Stimulated activated CD4-positive, alpha-beta T cell treated with anti-CD3 and anti-CD28 coated beads, Interleukin-1b, Interleukin-23, amount 100 ng/mL, for 24 hours (primary cell): ENCODE results near the gene TPRG1L.
A peak's percentile ranks its signal among the peaks of the same experiment; 100 is the strongest.
"Not testable (repeated sequence)": the region's sequence is repeated elsewhere in the genome, so short reads cannot be mapped to it uniquely, and the experiment has no call there.

ENCODE experiments used
- DNase-seq, 4 experiments: peaks; one replicate each; pipeline ENCODE4 v3.0.0-alpha.2; 2020; ENCODE audit warnings: low read depth in 4 of 4, low spot score in 1 of 4

TPRG1L gene

DNA sequence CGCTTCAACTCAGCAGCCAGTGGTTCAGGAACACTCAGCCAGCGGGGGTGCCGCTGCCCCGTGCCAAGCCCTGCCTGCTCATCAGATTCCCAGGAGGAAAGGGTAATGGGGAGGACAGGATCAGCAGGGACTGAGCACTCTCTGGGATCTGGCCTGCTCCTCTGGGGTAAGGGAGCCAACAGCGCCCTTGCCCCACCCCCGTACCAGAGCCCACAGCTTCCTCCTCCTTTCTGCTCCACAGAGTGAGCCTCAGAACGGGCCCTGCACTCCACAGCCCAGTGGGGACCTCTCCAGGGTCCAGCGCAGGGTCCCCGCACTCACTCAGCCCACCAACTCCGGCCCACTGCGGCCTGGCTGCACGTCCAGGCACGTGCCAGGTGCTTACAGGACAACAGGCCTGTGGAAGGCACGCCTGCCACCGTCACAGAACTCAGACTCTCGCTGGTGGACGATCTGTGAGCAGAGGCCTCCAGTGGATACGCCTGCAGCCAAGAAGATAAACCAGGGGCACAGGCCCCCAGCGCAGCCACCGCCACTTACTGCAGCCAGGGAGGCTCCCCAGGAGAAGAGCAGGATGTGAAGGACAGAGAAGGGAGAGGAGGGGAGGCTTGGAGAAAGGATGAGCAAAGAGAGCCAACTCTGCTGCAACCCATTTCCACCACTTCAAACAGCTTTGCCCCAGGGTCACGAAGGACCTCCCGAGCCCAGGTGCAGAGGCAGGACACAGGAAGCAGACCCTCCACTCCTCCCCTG lies 15.6 kb upstream of the TPRG1L start:
- DNase-seq, result no peak

DNA sequence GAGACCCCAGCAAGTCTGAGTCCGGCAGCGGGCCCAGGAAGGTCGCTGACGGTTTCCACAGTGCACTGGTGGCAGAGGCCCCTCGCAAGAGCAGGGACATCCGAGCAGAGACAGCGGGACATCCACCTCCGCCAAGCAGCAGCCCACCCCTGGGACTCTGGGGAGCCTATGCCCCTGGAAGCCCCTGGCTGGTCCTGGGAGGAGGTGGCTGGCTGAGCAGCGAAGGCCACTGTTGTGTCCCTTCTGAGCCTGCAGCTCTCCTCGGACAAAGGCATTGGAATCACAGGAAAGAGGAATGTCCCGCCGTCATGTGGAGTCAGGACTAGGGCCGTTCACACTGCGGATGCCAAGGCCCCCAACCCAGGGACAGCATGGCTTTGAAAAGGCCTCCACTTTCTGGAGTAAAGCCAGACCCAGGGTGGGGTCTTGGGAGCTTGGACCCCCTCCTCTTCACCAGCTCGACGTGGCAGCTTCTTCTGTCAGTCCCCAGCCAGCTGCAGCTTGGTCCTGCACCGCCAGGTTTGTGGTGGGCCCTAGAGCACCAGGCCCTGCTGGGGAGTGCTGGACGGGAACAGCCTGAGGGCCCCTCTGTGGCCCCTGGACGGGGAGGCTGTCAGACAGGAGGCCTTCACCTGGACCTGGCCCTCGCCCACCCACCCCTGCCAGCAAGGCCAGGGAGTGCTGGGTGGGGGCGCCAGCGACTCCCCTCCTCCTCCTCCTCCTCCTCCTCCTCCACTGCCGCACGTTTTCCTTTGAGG lies 14.9 kb upstream of the TPRG1L start:
- no peak for DNase-seq

DNA sequence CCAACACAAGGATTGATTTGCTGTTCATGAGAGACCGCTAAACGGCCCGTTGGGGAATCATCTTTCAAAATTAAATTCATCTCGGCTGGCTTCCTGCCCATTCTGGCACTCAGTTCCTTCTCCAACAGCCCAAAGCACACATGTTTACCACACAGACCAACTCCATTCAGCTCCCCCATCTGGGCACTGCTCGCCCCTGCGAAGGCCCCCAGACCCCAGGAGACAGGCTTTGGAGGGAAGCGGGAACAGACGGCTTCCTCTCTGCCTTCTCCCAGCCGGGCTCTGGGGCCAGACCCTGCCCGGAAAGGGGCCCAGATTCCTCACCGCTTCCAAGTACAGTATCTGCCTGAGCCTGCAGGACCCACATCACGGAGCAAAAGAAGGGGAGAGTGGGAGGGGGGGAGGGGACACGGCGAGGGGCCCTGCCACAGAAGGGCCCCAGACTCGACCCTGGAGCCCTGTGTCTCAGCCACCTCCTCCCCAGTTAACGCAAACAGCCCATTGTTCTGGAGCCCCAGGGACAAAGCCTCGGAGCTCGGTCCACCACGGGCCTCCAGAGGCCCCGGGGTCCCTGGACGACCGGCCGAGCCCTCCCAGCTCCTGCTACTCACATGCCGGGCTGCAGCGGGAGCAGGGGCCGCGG lies 14.2 kb upstream of the TPRG1L start:
- no peak for DNase-seq

DNA sequence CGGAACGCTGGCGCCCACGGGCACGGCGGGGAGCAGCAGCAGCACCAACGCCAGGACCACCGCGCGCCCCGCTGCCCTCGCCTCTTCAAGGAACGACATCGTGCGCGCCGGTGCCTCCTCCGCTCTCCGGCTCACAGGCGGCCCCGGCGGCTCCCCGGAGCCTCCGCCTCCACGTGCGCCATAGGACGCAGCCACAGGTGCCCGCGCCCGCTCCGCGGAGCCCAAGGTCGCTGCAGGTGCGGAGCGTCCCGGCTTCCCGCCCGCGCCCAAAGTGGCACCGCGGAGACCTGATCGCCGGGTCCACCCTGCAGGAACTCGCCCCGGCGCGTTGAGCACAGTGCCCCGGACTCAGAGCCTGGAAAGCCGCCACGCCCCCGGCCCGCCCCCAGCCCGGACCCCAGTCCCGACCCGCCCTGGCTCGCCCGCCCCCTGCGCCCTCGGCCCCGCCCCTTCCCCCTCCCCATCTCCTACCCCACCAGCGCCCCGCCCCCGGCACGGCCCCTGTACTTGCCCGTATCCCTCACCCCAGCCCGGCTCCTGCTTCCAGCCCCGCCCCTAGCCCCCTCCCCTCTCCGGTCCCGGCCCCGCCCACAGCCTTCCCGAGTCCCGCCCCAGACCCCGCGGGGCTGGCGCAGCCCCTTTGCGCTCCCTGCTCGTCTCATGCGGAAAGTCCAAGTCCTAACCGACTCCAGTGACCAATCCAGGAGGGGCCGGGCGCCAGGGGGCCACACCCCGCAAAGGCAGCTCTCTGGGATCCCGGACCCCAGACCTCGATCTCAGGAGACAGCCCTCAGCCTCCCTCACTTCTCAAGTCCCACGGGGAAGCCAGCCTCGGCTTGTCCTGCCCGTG lies 13.4 kb upstream of the TPRG1L start, which contains the start of gene MEGF6:
MEGF6 (minus strand) TSS at position 339 of the 850 bp plus-strand sequence; CDS start at position 99, 240 bp downstream.
- DNase-seq, result peak; percentile 32 to 65 (median 58)

DNA sequence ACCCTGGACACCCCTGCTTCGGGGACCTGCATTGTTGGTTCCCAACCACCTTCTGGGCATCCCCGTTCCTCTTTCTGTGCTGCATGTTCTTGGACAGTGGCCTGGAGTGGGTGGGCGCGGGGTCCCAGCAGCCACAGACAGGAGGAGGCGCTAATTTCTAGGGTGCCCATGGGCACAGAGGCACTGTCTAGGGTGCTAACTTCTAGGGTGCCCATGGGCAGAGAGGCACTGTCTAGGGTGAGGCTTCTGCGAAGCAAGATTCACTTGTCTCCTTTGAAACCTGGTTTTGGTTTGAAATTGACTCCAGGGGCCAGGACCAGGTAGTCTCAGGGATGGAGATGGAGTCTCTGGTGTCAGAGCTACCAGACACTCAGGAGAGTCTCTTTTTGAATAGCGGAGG lies 12.7 kb upstream of the TPRG1L start:
- no peak for DNase-seq

DNA sequence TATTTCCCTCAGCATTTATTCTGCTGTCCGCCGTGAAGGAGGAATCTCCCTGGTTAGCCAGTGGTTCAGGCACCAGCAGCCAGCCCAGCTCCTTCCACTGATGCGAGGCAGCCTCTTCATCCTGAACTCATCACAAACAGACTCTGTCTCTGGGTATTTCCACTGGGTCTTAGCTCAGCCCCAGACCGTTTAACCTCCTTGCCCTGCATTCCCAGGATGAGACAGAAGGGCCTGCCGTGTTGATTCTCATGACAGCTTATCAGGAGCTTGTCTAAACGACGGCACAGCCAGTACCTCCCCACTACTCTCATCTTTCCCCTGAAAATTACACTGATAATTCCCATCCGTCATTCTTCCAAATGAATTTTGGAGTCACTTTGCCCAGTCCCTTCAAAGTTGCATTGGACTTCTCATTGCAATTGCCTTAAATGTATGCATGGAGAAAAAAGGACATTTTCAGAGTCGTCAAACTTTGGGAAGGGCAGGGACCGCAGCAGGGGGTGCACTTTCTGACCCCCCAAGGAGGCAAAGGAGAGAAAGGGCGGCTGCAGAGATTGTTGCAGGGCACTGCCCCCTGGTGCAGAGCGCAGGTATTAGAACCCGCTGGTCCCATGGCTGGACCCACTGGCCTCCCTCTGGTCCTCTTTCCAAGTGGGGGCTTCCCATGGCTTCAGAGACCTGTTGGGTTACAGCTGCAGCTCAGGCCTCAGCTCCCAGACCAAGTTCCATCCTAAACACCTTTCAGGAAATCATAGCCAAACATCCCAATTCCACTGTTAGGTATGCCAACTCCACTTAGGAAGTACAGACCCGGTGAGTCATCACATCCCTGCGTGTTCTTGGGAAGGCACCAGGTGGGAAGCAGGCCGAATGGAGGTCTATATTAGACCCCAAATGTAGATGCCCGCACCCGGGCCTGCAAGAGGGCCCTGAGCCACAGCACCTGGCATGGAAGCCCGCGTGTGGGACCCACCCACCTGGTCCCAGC lies 9.8 kb upstream of the TPRG1L start:
- no peak for DNase-seq

DNA sequence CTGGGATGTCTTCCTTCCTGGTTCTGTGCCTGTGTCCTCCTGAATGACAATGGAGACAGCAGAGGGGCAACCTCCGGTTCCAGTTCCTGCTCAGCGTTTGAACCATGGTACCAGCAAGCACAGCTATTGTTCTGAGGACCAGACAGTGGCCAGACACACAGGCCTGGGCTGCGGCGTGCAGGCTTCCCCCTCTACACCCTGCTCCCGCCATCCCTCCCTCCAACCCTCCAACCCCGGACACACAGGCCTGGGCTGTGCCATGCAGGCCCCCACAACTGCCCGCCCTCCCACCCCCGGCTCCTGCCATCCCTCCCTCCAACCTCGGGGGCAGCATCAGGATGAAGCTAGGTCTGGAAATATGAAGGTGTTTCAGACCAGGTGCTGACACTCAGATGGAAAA lies 8.0 kb upstream of the TPRG1L start:
- no peak for DNase-seq

DNA sequence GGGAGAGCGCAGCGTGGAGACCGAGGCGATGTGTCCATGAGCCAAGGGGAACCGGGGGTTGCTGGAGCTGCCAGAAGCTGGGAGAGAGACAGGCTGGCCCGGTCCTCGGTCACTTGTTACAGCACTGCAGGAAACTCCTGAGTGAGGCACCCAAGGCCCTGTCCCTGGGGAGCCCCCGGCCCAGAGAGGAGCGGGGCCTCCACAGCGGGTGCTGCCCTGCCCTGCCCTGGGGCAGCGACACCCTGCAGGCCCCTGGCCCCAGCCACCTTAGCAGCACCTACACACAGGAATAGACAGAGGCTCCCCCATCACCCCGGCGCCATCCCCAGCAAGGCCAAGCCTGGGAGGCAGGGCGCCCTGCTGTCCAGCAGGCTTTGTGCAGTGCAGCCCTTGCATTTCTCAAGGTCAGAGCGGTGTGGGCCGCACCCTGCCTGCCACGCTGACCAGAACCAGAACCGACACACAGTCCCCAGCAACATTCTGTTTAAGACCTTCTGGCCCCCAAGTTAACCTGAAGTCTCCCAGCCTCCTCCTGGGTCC lies 6.9 kb upstream of the TPRG1L start:
- no peak for DNase-seq

DNA sequence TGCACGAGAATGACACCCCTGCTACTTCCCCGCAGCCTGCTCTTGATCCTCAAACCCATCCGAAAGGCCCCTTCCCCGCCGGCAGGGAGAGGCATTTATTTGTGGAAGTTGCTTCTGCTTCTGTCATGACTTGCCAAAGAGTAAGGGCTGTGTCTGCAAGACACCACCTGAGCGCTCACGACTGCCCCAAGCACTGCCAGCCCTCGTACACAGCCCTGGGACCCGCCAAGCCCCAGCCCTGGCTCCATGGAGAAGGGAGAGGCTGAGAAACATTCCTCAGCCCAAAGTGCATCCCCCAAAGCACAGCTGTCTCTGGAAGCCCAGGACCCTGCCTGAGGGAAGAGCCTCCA lies 6.3 kb upstream of the TPRG1L start:
- DNase-seq, result no peak

DNA sequence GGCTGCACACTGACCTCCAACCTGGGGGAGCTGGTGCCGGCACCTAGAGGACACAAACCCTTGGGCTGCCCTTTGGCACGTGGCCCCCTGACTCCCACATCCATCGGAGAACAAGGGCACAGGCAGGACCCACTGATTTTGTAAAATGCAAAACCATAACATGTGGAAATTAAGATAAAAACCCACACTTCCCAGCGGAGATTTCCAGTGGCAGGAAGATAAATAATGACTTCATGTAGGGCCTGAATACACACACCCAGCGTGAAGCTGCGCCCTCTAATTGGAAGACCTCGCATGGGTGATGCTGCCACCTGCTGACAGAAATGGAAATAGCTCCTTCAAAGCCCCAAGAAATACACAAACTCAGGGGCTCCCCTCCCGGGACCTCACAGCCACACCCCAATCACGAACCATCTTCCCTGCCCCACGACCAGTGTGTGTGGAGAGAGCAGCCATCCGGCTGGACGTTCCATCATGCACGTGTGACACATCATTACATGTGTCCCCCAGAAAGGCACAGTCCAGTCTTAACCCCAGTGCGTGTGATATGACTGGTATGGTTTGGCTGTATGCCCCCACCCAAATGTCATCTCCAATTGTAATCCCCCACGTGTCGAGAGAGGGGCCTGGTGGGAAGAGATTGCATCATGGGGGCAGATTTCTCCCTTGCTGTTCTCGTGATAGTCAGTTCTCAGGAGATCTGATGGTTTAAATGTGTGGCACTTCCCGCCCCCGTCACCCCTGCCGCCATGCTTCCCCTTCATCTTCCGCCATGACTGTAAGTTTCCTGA lies 5.7 kb upstream of the TPRG1L start:
- DNase-seq, result peak; percentile 46 to 67 (median 58)

DNA sequence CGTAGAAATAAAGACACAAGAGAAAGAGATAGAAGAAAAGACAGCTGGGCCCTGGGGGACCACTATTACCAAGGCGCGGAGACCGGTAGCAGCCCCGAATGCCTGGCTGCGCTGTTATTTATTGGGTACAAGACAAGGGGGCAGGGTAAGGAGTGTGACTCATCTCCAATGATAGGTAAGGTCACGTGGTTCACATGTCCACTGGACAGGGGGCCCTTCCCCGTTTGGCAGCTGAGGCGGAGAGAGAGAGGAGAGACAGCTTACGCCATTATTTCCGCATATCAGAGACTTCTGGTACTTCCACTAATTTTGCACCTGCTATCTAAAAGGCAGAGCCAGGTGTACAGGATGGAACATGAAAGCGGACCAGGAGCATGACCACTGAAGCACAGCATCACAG lies 4.1 kb upstream of the TPRG1L start:
- no peak for DNase-seq

DNA sequence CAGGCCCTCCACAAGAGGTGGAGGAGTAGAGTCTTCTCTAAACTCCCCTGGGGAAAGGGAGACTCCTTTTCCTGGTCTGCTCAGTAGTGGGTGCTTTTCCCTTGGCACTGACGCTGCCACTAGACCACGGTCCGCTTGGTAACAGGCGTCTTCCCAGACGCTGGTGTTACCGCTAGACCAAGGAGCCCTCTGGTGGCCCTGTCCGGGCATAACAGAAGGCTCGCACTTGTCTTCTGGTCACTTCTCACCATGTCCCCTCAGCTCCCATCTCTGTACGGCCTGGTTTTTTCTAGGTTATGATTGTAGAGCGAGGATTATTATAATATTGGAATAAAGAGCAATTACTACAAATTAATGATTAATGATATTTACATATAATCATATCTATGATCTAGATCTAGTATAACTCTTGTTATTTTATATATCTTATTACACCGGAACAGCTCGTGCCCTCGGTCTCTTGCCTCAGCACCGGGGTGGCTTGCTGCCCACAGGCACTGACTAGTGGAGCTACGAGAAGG lies 3.6 kb upstream of the TPRG1L start:
- DNase-seq, result not testable (repeated sequence)

DNA sequence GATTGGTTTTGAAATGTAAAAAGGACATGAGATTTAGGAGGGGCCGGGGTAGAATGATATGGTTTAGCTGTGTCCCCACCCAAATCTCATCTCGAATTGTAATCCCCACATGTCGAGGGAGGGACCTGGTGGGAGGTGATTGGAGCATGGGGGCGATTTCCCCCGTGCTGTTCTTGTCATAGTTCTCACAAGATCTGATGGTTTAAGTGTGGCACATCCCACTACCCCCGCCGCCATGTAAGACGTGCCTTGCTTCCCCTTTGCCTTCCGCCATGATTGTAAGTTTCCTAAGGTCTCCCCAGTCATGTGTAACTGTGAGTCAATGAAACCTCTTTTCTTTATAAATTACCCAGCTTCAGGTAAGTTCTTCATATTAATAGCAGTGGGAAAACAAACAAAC lies 2.7 kb upstream of the TPRG1L start:
- DNase-seq, result not testable (repeated sequence)

DNA sequence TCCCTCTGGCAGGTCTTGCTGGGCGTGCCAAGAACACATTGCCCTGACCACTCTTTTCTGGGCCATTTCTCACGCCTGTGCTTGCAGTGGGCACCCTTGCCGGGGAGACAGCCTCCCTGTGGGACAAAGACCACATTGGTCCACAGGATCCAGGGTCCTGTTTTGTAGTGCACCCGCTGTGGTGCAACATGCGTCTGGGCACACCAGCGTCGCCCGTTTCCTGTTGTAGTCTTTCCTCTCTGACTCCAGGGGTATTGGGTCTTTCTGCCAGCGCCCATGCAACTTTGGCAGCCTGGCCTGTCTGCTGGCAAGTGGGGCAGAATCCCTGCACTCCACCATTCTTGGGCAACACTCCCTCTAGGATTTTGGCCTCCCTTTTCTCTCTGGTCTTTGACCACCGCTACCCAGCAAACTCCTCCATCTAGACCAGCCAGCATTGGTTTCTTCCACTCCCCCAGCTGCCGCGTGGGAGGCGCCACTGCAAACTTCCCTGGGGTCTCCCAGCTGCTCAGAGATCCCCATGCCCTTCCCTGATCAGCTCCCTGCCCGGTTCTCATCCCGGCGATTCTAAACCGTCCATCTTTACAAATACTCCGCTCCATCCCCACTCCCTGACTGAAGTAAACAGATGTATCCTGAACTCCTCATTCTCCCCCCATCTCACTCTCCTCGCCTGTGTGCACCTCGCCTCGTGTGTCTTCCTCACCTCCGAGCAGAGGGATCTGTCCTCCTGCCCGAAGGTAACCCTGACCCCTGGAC lies 1.2 kb upstream of the TPRG1L start:
- no peak for DNase-seq

DNA sequence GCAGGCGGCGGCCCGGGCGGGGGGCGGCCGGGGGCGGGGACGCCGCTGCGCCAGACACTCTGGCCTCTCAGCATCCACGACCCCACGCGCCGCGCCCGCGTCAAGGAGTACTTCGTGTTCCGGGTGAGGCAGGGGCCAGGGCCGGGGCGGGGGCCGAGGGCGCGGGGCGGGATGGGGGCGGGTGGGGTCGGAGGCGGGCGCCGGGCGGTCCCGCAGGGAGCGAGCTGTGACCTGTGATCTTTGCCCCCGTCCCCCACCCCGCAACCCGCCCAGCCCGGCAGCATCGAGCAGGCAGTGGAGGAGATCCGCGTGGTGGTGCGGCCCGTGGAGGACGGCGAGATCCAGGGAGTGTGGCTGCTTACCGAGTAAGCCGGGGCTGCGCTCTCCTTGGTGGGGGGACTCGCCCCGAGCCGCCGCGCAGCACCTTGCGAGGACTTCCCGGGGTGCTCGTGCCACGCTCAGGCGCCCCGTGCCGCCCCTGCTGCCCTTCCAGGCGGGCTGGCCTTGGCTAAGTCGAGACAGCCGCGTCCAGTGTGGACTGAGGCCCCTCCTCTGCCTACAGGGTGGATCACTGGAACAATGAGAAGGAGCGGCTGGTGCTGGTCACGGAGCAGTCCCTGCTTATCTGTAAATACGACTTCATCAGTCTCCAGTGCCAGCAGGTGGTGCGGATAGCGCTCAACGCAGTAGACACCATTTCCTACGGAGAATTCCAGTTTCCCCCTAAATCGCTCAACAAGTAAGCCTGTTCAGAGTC lies 514 bp downstream of the TPRG1L start:
- no peak for DNase-seq

DNA sequence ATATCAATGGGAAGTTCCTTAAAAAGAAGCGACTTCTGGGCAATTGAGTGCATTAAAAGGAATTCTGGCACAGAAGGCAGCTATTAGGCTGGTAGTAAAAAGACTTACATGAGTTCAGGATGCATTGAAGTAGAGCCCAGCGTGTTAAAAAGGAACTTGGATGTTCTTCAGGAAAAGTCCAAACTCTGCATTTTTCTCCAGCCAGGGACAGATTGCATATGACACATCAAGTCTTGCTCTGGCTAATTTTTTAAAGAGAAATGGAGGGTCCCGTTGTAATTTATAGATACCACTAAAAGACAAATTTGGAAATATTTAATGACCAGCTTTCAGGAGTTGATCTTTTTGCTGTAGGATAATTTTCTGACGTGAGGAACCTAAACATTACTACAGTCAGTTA lies 1.2 kb downstream of the TPRG1L start:
- no peak for DNase-seq

DNA sequence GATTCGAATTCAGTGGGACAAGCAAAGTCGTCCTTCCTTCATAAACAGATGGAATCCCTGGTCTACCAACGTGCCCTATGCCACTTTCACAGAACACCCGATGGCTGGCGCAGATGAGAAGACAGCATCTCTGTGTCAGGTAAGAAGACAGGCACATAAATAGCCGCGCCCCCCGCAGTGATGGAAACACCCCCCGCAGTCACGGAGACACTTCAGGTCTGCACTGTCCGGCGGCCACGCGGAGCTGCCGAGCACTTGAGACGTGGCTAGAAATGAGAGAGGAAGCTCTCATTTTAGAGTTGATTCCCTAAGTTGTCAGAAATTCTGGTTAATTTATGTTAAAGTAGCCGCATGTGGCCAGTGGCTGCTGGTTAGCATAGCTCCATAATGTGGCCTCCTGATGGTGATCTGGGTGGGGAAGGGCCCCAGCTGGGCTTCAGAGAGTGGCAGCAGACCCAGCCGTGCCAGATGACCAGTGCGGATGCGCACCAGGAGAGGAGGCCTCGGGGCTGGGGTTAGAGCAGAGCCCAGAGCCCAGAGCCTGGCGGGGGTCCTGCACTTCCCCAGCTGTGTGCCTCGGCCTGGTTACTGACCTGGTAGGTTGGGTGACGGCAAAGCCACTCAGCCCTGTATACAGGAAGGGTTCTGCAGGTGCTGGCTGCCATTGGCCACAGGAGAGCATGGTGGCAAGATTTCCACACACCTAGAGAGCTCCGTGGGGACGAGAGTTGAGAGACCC lies 2.9 kb downstream of the TPRG1L start:
- no peak for DNase-seq
